Adrenal gland (tissue), 12 donors: ENCODE results near the gene VAMP8. TPM values are rescaled to one million over a fixed set of nuclear protein-coding genes. Genes with fewer than 3 reads are reported as not detected.
"Not testable (repeated sequence)": the region's sequence is repeated elsewhere in the genome, so short reads cannot be mapped to it uniquely, and the experiment has no call there.

Experiments
- DNase-seq, 7 donors: peaks; one replicate each; pipeline ENCODE4 v3.0.0-alpha.2; 2019 to 2020
- H3K27ac ChIP-seq, 5 donors: fragments of 200-600 bp; sonication (generic) in 4 of 5; 1 replicate in 3 of 5; 2 replicates in 2 of 5; pipeline versions ENCODE4 v1.5.1 to v1.8.0; 2016 to 2020; ENCODE audit warnings: mild to moderate bottlenecking in 1 of 5
- H3K27me3 ChIP-seq: fragments of 200-600 bp; 2 replicates; pipeline ENCODE4 v1.8.0; 2021
- H3K36me3 ChIP-seq, 2 donors: fragments of 200-600 bp; replicated peaks in 1 of 2; 1 replicate in 1 of 2; 2 replicates in 1 of 2; pipeline versions ENCODE4 v1.5.1 to v1.8.0; 2018 to 2022
- H3K4me1 ChIP-seq, 2 donors: fragments of 200-600 bp; replicated peaks in 1 of 2; 1 replicate in 1 of 2; 2 replicates in 1 of 2; pipeline versions ENCODE4 v1.5.1 to v1.8.0; 2018 to 2021
- H3K4me3 ChIP-seq, 4 donors: fragments of 200-600 bp; sonication (generic) in 3 of 4; one replicate each; pipeline ENCODE4 v1.5.1; 2016 to 2018
- H3K9me3 ChIP-seq, 3 donors: fragments of 200-600 bp; sonication (generic) in 1 of 3; replicated peaks in 1 of 3; 1 replicate in 2 of 3; 2 replicates in 1 of 3; pipeline versions ENCODE4 v1.5.1 to v1.8.0; 2016 to 2021
- POLR2A ChIP-seq, 2 donors: fragments of 450-650 bp; IDR thresholded peaks; one replicate each; pipeline ENCODE4 v1.6.1; 2017; ENCODE audit warnings: antibody characterized with exemption in 2 of 2, mild to moderate bottlenecking in 2 of 2, moderate library complexity in 1 of 2
- WGBS, 4 donors: extraction: QIAGEN DNeasy Blood & Tissue Kit in 2 of 4; methylation state at CpG; one replicate each; pipeline versions ENCODE4 v1.1.5 to v1.1.7; 2013 to 2017; 5-methylcytosine and 5-hydroxymethylcytosine counted together
- intact Hi-C, 2 donors: fragments of 100-400 bp; cut with DNase I; formaldehyde crosslinking; loops; one replicate each; pipeline versions ENCODE4 v1.14.1 to v1.15.0; 2022 to 2023
- polyA plus RNA-seq, 3 donors: library from polyadenylated mRNA; stranded (reverse); fragments of 200-250 nt in 2 of 3; fragments of 350-450 nt in 1 of 3; fragmentation: Illumina TruSeq in 1 of 3; extraction: RNeasy Lipid Tissue Mini Kit (QIAGEN cat#74804) in 1 of 3; gene quantifications; one replicate each; pipeline ENCODE4 v1.2.3, GENCODE V29; 2013 to 2014
- total RNA-seq, 9 donors: library from RNA; depleted of rRNA in 4 of 9; stranded (reverse); fragments of >200 nt in 4 of 9; fragments of 120-200 nt in 1 of 9; fragmentation: NEBNext Ultra II Directional in 1 of 9; extraction: Animal tissue kit (Norgen Biotek cat#: 25700) in 1 of 9; gene quantifications; one replicate each; pipeline versions ENCODE4 v1.1.0 to v1.2.4, GENCODE V29; 2013 to 2023
- TF ChIP-seq, protein P1 (sequence below), 6 experiments: fragments of 450-650 bp in 4 of 6; fragments of 200-600 bp in 2 of 6; sonication (generic) in 1 of 6; IDR thresholded peaks; 1 replicate in 5 of 6; 2 replicates in 1 of 6; pipeline versions ENCODE4 v1.5.1 to v1.8.0; 2016 to 2021; ENCODE audit warnings: antibody characterized with exemption in 6 of 6, mild to moderate bottlenecking in 2 of 6, moderate library complexity in 1 of 6
- donor health status: healthy with polysubstance abuse.
- donor health status: Bipolar disorder and iron deficiency.
- donor health status: DM: yes; HTN: yes; CAD: no.
- donor health status: DM: no; HTN: no; CAD: no.
- donor health status: DM: no; HTN: no; CAD: no.
- donor health status: DM: yes; HTN: yes; CAD: no.

The VAMP8 gene
- total and polyA plus RNA-seq, 12 donors = 8.0 to 108 (median 48.5) TPM

DNA sequence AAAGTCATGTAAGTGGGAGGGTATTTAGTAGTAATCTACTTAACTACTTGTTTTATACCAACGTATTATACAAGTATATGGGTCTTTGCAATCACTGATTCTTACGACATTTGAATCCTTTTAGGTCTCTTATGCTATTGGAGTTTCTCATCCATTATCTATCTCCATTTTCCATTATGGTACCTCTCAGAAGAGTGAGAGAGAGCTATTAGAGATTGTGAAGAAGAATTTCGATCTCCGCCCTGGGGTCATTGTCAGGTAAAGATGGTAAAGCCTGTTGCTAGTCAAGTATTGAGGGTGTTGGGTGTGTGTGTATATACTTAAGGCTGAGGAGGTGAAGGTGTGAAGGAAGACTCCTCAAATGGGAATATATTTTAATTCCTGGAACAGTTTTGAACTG, 34.6 kb upstream of the VAMP8 start:
- TF ChIP-seq POLR2A (IDR thresholded peaks at IDR 0.05) = no peak
- TF ChIP-seq, protein P1, sequence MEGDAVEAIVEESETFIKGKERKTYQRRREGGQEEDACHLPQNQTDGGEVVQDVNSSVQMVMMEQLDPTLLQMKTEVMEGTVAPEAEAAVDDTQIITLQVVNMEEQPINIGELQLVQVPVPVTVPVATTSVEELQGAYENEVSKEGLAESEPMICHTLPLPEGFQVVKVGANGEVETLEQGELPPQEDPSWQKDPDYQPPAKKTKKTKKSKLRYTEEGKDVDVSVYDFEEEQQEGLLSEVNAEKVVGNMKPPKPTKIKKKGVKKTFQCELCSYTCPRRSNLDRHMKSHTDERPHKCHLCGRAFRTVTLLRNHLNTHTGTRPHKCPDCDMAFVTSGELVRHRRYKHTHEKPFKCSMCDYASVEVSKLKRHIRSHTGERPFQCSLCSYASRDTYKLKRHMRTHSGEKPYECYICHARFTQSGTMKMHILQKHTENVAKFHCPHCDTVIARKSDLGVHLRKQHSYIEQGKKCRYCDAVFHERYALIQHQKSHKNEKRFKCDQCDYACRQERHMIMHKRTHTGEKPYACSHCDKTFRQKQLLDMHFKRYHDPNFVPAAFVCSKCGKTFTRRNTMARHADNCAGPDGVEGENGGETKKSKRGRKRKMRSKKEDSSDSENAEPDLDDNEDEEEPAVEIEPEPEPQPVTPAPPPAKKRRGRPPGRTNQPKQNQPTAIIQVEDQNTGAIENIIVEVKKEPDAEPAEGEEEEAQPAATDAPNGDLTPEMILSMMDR (IDR thresholded peaks at IDR 0.05) = no peak
- DNase-seq = no peak
- H3K4me1 ChIP-seq = peaks cover 11 to 42% of the 10 kb centered on the region in 2 donors
- H3K4me3 ChIP-seq = no peak overlapping the region
- intact Hi-C loops = no loop called here
- no peaks in the 10 kb centered on the region for H3K27me3 ChIP-seq
- peaks cover 0 to 60% of the 10 kb centered on the region in 2 donors for H3K36me3 ChIP-seq
- peak overlapping the region in 2 of 5 donors; percentile 20 to 100 for H3K27ac ChIP-seq
- 75 to 82% (median 78%) methylated on average over 4 of the region's 4 CpGs for WGBS, 4 donors
- H3K9me3 ChIP-seq = no peaks in the 10 kb centered on the region

DNA sequence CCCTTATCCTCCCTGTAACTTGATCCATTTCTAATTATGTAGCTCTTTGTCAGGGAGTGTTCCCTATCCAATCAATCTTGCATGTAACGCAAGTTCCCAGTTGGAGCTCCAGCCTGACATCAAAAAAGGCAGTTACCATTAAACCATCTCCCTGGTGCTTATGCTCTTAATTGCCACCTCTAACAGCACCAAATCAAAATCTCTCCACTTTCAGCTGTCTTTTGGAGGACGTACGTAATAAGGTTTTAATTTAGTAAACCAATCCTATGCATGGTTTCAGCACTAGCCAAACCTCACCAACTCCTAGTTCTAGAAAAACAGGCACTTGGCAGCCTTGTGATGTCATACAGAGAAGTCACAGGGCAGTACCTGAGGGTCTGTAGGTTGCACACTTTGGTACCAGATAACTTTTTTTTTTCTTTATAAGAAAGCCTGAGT, 33.1 kb upstream of the VAMP8 start:
- intact Hi-C loops, H3K27me3 ChIP-seq, H3K4me3 ChIP-seq, H3K27ac ChIP-seq, H3K9me3 ChIP-seq, DNase-seq: not testable (repeated sequence)
- Histone ChIP-seq H3K36me3 (peaks cover 0 to 60% of the 10 kb centered on the region in 2 donors), H3K4me1 (peaks cover 9 to 49% of the 10 kb centered on the region in 2 donors)
- 76 to 81% (median 80%) methylated on average over 3 of the region's 3 CpGs for WGBS, 4 donors

DNA sequence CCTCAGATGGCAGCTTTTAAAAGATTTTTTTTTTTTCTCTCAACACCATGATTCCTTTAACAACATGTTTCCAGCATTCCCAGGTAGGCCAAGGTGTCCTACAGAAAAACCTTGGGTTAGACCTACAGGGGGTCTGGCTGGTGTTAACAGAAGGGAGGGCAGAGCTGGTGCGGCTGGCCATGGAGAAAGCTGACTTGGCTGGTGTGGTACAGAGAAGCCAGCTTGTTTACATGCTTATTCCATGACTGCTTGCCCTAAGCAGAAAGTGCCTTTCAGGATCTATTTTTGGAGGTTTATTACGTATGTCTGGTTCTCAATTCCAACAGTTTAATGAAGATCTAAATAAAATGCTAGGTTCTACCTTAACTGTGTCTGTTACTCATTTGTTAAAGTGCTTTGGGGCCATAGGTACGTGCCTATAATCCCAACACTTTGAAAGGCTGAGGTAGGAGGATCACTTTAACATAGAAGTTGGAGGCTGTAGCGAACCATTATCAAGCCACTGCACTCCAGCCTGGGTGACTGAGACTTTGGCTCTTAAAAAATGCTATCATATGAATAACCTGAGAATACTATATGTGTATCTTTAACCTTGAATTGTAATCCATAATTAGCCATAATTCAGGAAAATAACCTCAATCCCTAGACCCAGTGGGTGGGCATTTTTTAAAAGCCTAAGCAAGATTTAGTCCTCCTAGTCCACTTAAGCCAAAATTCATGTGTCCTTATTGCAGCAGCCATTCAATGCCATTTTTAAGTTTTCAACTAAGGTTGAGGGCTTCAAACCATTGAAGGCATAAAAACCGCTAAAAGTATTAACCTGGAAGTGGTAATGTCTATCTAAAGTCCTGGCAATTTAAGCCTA, 32.2 kb upstream of the VAMP8 start:
- peak in 1 of 2 donors; percentile 8 for TF ChIP-seq POLR2A (IDR thresholded peaks at IDR 0.05)
- Histone ChIP-seq H3K4me1 (peaks cover 9 to 51% of the 10 kb centered on the region in 2 donors), H3K27ac (peak overlapping the region in 1 of 5 donors; percentile 1), H3K36me3 (peaks cover 0 to 64% of the 10 kb centered on the region in 2 donors)
- H3K4me3 ChIP-seq, H3K9me3 ChIP-seq, intact Hi-C loops, H3K27me3 ChIP-seq, DNase-seq: not testable (repeated sequence)
- 83 to 91% (median 87%) methylated on average over 4 to 5 of the region's 5 CpGs for WGBS, 4 donors

DNA sequence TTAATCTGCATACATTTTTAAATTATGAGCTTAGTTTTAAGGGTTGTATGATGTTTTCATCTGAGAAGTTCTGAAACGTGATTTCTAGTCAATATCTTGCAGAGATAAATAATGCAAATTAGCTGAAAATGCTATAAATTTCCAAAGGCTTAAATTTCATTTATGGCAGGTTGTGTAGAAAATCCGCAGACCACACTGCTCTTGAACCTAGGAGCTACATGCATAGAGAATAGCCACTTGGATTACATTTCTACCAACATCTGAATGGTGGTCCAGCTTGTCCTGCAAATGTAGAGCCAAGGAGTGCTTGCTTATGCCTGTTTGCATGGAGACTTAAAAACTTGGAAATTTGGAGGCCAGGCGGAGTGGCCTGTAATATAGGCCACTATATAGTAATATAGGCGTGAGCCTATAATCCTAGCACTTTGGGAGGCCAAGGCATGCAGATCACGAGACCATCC, 31.6 kb upstream of the VAMP8 start:
- intact Hi-C loops = no loop called here

More for the DNA sequence above, 31.6 kb upstream of the VAMP8 start:
- 82 to 93% (median 92%) methylated on average over 5 of the region's 5 CpGs for WGBS, 4 donors
- TF ChIP-seq POLR2A (IDR thresholded peaks at IDR 0.05) = no peak
- TF ChIP-seq, protein P1 (IDR thresholded peaks at IDR 0.05) = no peak
- no peak for DNase-seq
- Histone ChIP-seq H3K9me3 (no peaks in the 10 kb centered on the region), H3K27me3 (no peaks in the 10 kb centered on the region), H3K27ac (peak overlapping the region in 1 of 5 donors; percentile 1), H3K36me3 (peaks cover 0 to 68% of the 10 kb centered on the region in 2 donors), H3K4me1 (peaks cover 9 to 53% of the 10 kb centered on the region in 2 donors), H3K4me3 (no peak overlapping the region)
